SKM-1 (cell line): Measurements from ENCODE around the gene SCN3B.
A peak's percentile ranks its signal among the peaks of the same experiment; 100 is the strongest.

Source experiments
- DNase-seq: peaks from one replicate; lab custom pipeline; 2025; ENCODE audit not compliant: unreplicated experiment; lab: John Stamatoyannopoulos, UW

The SCN3B gene

DNA sequence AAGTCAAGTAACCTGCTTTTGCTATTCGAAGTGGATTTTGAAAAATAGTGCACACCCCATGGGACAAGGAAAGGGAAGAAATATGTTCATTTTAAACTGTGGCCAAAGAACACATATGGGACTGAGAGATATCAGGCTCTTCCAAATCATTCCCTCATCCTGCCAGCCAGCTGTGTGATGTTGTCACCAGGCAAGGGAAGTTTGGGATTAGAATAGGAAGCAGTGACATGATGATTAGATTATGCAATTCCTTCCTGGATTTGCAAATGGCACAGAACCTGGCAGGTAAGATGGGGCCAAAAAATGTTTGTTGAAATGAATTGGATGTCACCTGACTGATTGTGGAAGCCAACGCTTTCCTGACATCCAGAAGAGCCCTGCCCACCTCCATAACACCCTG, 4.9 kb upstream of the SCN3B start:
- DNase-seq, result no peak

DNA sequence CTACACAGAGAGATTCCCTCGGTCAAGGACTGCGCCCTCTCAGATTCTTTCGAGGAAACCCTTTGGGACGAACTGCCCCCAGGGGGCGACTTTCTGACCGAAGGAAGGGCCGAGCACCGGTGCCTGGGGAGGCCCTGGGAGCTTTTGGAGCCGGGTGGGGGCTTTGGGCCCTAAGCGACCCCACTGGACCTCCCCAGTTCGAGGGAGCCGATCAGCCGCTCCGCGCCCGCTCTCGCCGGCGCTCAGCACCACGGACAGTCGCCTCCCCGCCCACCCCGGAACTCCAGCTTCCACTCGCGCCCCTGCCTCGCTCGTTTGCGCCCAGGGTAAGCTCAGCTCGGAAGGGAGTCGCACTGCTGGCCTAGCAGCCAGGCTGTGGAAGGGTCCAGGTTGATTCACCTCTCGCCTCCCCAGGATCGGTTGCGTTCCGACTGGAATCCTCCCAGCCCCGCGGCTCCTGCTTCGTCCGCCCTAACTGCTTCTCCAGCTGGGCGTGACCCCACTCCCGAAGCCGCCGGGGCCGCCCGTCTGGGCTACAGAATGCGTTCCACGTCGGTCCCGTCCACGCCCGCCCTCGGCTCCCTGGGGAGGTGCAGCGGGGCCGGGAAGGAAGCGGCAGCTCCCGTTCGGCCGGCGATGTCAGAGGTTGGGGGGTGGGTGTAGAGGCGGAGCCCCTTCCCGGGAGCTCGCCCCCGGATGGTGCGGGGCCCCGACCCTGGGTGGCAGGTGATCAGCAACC, 428 bp downstream of the SCN3B start:
- no peak for DNase-seq

DNA sequence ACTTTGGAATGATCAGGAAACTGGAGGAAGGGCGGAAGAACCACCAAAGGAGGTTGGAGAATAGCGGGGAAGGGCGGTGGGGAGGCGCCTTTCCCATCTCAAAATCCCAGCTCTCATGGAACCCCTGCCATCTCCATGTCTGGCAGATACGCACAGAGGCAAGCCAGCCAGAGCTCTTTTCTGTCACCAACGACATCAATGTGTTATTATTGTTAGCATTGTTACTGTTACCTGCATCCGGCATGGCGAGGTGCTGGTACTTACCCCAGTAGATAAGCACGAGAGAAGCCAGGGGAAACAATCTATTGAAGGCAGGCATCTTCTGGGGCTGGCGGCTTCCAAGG, 969 bp downstream of the SCN3B start:
- DNase-seq, result no peak

- DNase-seq, result no peak
Observed at GRCh38 chr11:123652599-123652998, 1.8 kb downstream of the SCN3B start.

DNA sequence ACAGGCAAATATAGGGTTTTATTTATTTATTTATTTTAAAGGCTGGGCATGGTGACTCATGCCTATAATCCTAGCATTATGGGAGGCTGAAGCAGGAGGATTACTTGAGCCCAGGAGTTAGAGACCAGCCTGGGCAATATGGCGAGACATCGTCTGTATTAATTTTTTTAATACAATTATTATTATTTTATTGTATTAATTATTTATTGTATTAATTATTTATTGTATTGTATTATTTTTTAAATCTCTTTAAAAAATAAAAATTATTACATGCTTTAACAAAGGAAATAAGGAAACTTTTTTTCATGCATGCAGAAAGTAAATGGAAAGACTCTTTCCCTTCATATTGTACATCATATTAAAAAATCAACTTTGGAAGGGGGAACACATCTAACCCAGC, 3.5 kb downstream of the SCN3B start:
- DNase-seq, result no peak

- no peak for DNase-seq
Observed at GRCh38 chr11:123645286-123645975, 9.0 kb downstream of the SCN3B start.

GRCh38 chr11:123642435-123642834, 12.0 kb downstream of the SCN3B start:
- no peak for DNase-seq

DNA sequence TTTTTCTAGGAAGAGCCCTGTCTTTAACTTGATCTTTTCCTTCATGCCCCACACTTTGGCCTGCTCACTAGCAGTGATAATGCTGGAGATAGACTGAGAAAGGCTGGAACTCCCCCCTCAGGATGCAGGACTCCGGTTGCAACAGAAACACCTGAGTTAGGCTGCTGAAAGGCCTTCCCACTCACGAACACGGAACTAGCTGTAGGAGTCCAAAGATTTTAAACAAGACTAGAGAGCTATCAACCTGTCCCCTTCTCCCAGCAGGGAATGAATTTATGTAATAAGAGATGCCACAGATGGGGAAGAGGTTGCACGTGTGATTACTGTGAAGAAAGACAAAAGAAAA, 13.0 kb downstream of the SCN3B start:
- DNase-seq, result no peak

DNA sequence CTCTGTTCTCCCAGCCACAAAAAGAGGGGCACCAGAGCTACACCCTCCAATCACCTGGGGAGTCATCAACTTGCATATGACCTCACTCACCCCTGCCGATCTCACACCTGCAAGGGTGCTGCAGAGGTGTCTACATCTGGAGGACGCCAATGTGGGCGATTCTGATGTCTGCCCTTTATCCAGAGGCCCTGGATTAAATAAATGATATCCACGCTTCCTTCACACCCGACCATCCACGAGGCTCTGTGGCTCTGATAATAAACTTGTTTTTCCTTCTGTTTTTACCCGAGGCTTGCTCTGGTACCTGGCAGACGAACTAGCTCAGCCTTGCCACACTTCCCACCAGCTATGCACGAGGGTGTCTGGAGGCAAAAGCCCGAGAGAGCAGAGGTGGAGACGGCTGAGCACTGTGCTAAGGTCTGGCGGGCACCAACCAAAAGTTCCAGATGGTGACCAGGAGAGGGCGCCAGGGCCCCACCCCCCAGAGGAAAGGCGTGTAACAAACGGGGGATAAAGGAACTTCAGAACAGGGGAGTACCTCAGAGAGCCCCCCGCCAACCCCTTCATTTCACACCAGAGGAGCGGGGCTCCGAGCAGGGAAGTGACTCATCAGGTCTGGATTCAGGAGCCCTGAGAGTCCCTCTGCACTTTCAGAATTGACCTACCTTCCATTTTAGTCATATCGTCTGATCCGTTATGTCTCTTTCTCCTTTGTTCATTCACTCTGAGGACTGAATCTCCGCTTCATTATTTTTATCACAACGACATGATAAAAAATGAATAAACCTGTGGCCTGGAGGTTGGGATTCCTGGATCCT, 13.5 kb downstream of the SCN3B start:
- peak; percentile 26 for DNase-seq

DNA sequence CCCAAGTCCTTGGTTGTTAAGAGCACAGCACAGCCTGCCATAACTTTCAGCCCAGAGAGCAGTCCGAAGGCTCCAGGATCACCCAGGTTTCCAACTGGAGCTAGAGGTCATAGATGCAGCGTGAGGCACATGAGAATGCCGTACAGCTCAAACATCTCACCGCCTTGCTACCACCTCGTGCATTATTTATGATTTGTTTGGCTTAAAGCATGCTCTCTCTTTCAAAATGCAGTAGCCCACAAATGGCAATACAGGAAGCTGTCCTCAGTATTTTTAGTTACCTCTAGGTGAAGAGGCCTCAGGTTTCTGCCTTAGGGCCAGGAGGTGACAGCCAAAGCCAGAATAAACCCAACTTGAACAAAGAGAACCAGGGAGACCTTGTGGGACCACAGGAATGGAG, 14.4 kb downstream of the SCN3B start:
- no peak for DNase-seq

DNA sequence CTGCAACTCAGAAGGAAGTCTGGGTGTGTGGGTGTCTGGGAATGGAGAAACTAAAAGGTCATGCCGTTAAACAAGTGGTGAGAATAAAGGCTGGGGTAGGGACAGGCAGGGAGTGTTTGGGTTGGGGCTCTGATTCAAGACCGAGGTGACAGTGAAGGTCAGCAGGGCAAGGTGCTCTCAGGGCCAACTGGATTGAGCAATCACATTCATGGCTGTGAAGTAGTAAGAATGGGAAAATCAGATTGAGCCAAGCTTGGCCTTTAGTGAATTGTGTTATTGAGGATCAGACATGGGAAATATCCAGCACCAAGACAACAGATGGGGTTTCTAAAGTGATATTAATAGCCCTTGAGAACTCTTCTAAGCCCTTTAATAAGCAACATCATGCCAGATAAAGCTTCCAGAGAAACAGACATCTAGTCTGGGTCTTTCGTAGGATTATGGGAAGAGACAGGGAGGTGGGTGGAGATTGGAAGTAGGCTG, 24.3 kb downstream of the SCN3B start:
- no peak for DNase-seq

DNA sequence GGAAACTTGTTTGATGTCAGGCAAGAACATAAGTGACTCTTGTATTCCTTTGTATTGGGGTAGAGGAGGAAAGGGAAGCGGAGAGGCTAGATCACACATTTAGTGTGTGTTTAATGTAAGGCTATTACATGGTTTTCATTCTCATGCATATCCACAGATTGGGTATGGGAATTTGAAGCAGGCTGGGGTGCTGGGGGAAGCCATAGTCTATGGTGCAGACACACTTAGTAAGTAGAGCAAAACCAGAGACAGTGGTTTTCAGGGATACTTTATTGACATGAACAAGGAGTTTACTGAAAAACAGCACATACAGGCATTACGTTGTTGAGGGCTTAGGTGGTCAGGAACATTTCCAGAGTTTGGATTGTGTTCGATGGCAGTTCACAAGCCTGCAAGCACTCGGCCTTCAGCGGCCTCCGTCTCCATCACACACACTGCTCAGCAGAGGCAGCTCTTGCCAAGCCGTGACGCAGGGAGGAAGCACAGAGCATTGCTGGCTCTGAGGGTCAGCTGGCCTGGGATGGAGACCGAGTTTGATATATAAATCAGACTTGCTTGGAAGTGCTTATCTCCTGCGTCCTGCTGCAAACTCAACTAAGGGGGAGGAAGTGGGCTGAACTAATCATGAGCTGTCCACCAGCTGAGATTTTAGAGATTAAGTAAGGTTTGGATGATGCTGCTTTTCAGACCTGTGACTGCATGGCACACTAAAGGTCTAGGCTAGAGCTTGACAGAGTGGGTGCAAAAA, 25.3 kb downstream of the SCN3B start:
- DNase-seq, result no peak

GRCh38 chr11:123624974-123625373, 29.4 kb downstream of the SCN3B start:
- no peak for DNase-seq

GRCh38 chr11:123622576-123622975, 31.8 kb downstream of the SCN3B start:
- no peak for DNase-seq

- DNase-seq, result no peak
Observed at GRCh38 chr11:123616505-123617198, 37.8 kb downstream of the SCN3B start.

- DNase-seq, result no peak
Observed at GRCh38 chr11:123611698-123612097, 42.7 kb downstream of the SCN3B start.

DNA sequence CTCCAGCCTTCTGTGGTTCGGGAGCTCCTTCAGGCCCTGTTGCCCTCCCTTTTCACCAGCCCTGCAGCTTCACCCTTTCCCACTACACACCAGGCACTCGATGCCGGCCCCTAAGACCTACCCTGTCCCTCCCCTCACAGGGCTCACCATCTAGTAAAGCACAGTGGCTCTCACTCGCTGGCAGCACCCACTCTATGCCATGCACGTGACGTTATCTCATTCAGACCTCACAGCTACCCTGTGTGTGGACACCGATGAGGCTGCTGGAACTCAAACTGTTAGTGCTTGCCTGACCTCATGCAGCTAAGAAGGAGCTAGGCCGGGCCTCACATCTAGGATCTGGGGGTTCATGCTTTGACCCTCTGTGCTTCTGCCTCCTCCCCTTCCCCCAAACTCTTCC, 45.5 kb downstream of the SCN3B start:
- DNase-seq, result no peak

GRCh38 chr11:123608371-123608770, 46.1 kb downstream of the SCN3B start:
- no peak for DNase-seq

DNA sequence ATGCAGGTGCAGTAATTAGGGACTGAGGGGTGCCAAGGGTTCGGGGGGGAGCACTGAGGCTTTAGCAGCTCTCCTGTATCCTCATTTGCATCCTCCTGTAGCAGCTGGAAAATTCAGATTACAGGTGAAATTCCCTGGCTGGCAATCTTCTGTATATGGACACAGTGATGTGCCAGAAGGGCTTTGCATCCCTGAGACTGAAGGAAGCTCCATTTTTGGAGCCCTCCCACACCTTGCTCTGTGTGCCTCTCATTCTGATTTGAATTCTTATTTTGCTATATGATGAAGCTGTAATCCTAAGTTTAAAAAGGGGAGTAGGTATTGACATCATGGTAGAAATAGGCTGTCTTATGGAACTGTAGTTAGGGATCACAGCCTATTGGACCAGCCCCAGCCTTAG, 46.6 kb downstream of the SCN3B start:
- DNase-seq, result no peak

GRCh38 chr11:123603666-123604065, 50.8 kb downstream of the SCN3B start:
- DNase-seq, result no peak

DNA sequence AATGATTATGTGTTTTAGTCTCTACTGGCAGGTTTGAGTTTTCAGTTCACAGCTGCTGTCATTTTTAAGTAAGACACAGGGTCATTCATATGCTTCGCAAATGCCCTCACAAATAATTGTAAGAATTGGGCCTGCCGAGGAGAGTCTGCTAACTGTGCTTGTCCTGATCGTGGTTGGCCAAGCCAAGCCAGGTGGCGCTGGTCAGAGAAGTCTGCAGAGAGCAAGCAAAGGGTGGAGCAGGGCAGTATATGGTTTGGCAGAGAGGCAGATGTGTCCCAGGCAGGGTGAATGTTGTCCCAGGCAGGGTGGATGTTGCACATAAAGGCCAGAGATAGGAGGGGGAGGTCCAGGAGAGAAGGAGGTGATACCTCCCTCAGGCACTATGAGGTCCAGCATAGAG, 52.7 kb downstream of the SCN3B start:
- DNase-seq, result no peak
